ENCODE results near the gene KCNQ1. TPM values are rescaled to one million over a fixed set of nuclear protein-coding genes. Genes with fewer than 3 reads are reported as not detected.

The KCNQ1 gene
- total RNA-seq, 3 donors from 2014 or later (not counting 1 experiment from before 2014, with no cell fraction given), result 1.9 to 7.8 (median 3.3) TPM

DNA sequence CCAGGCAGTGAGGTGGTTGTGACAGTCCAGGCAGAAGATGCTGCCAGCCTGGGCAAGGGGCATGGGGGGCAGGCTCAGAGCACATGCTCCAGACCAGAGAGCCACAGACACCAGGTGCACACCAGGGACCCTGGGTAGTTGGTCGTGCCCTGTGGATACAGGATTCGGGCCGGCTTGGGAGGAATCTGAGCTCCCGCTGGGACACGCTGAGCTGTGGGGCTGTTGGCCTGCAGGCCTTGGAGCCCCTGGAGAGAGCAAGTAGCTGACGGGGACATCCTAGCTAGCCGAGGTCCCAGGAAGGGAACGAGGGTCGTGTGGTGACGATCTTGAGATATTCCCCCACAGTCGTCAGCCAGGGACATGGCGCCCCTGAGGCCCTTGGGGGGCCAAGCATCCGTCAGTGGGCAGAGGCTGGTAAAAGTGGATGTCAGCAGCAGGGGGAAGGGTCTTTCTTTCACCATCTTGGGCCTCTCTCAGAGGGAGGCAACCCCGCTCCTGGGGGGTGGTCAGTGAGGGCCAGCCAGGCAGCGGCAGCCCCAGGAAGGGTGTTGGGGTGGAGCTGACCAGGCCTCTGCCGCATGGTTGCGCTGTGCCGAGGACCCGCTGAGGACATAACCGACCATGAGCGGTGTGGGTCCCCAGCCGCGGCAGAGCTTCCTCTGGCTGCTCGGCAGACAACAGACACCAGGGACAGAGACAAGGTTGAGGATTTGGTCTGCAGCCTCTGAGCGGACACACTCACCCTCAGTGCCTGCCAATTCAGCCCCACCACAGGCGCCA lies 396.8 kb downstream of the KCNQ1 start:
- WGBS (ENCODE audit: insufficient coverage), result 90% methylated on average over 26 of the region's 26 CpGs
- no peak overlapping the region for H3K27ac Mint-ChIP-seq
- no peak overlapping the region for H3K27ac ChIP-seq (ENCODE audit: low read length)

DNA sequence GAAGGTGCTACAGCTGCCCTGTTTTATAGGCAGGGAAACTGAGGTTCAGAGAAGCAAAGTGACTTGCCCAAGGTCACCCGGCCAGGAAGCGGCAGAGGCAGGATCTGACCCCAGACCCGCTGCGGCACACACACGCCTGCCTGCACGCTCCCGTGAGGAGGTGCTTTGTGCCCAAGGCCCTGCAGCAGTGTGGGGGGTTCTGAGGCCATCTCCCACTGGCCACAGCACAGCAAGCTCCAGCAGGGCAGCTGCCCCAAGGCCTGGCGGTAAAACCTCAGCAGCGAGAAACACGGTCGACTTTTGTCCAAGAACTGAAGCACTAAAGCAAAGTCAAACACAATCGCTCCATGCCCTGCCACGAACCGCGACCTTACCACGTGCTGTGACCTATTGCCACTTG lies 398.1 kb downstream of the KCNQ1 start:
- H3K36me3 Mint-ChIP-seq, result no peaks in the 10 kb centered on the region
- H3K27me3 ChIP-seq (ENCODE audit: control insufficient read depth, insufficient read depth, low read length), result no peaks in the 10 kb centered on the region
- intact Hi-C loops (cut with micrococcal nuclease), result no loop called here
- DNase-seq (no peak), ATAC-seq (no peak)
- 87% methylated on average over 16 of the region's 16 CpGs for WGBS (ENCODE audit: insufficient coverage)
- H3K27ac ChIP-seq (ENCODE audit: low read length), result no peak overlapping the region
- TF ChIP-seq, protein P1, sequence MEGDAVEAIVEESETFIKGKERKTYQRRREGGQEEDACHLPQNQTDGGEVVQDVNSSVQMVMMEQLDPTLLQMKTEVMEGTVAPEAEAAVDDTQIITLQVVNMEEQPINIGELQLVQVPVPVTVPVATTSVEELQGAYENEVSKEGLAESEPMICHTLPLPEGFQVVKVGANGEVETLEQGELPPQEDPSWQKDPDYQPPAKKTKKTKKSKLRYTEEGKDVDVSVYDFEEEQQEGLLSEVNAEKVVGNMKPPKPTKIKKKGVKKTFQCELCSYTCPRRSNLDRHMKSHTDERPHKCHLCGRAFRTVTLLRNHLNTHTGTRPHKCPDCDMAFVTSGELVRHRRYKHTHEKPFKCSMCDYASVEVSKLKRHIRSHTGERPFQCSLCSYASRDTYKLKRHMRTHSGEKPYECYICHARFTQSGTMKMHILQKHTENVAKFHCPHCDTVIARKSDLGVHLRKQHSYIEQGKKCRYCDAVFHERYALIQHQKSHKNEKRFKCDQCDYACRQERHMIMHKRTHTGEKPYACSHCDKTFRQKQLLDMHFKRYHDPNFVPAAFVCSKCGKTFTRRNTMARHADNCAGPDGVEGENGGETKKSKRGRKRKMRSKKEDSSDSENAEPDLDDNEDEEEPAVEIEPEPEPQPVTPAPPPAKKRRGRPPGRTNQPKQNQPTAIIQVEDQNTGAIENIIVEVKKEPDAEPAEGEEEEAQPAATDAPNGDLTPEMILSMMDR (IDR thresholded peaks at IDR 0.05), result no peak
- H3K4me3 ChIP-seq (ENCODE audit: low read length), result no peak overlapping the region
- H3K27ac Mint-ChIP-seq, result no peak overlapping the region
- no peaks in the 10 kb centered on the region for H3K4me1 Mint-ChIP-seq
- no peaks in the 10 kb centered on the region for H3K36me3 ChIP-seq (ENCODE audit: control insufficient read depth, insufficient read depth, low read length)
- no peaks in the 10 kb centered on the region for H3K9me3 ChIP-seq (ENCODE audit: control insufficient read depth, insufficient read depth, low read length)
- H3K27me3 Mint-ChIP-seq (ENCODE audit: low read depth in 2 of 2), result no peaks in the 10 kb centered on the region
- H3K9me3 Mint-ChIP-seq, result no peaks in the 10 kb centered on the region
- H3K4me3 Mint-ChIP-seq, result no peak overlapping the region
- no peaks in the 10 kb centered on the region for H3K4me1 ChIP-seq (ENCODE audit: control insufficient read depth, insufficient read depth, low read length)

More for the DNA sequence above, 396.8 kb downstream of the KCNQ1 start:
- Mint-ChIP-seq H3K4me1 (no peaks in the 10 kb centered on the region), H3K4me3 (no peak overlapping the region), H3K9me3 (no peaks in the 10 kb centered on the region), H3K36me3 (no peaks in the 10 kb centered on the region), H3K27me3 (ENCODE audit: low read depth in 2 of 2) (peaks cover 0 to 4% of the 10 kb centered on the region in 2 donors)
- H3K27me3 ChIP-seq (ENCODE audit: control insufficient read depth, insufficient read depth, low read length), result no peaks in the 10 kb centered on the region
- intact Hi-C loops (cut with micrococcal nuclease), result no loop called here
- H3K4me3 ChIP-seq (ENCODE audit: low read length), result no peak overlapping the region
- no peak for ATAC-seq
- H3K36me3 ChIP-seq (ENCODE audit: control insufficient read depth, insufficient read depth, low read length), result no peaks in the 10 kb centered on the region
- H3K4me1 ChIP-seq (ENCODE audit: control insufficient read depth, insufficient read depth, low read length), result no peaks in the 10 kb centered on the region
- no peaks in the 10 kb centered on the region for H3K9me3 ChIP-seq (ENCODE audit: control insufficient read depth, insufficient read depth, low read length)
- TF ChIP-seq, protein P1 (IDR thresholded peaks at IDR 0.05), result no peak
- no peak for DNase-seq

DNA sequence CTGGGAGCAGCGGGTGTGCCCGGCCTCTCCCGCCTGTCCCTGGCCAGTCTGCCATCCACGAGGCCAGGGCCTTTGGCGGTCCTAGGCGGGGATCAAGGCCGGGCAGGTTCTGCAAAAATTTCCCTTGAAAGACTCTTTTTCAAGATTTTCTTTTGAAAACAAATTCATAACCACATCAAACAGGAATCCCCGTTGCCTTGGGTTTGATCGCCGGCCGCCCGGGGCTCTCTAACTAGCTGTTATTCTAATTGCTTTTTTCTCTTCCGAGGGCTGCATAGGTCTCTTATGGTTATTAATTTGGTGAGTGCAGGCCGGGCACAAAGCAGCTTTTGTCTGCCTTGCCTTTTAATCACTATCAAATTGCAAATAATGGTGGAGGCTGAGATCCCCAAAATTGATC lies 398.7 kb downstream of the KCNQ1 start:
- Mint-ChIP-seq H3K4me1 (no peaks in the 10 kb centered on the region), H3K9me3 (no peaks in the 10 kb centered on the region), H3K36me3 (no peaks in the 10 kb centered on the region), H3K4me3 (no peak overlapping the region), H3K27me3 (ENCODE audit: low read depth in 2 of 2) (no peaks in the 10 kb centered on the region), H3K27ac (no peak overlapping the region)
- ATAC-seq, result no peak
- Histone ChIP-seq H3K4me3 (ENCODE audit: low read length) (no peak overlapping the region), H3K27ac (ENCODE audit: low read length) (no peak overlapping the region), H3K27me3 (ENCODE audit: control insufficient read depth, insufficient read depth, low read length) (no peaks in the 10 kb centered on the region), H3K36me3 (ENCODE audit: control insufficient read depth, insufficient read depth, low read length) (no peaks in the 10 kb centered on the region), H3K9me3 (ENCODE audit: control insufficient read depth, insufficient read depth, low read length) (no peaks in the 10 kb centered on the region), H3K4me1 (ENCODE audit: control insufficient read depth, insufficient read depth, low read length) (no peaks in the 10 kb centered on the region)
- TF ChIP-seq, protein P1 (IDR thresholded peaks at IDR 0.05), result no peak
- no peak for DNase-seq
- intact Hi-C loops (cut with micrococcal nuclease), result no loop called here
- WGBS (ENCODE audit: insufficient coverage), result 57% methylated on average over 14 of the region's 14 CpGs
